ENCODE results near the gene TMEM217. TPM values are rescaled to one million over a fixed set of nuclear protein-coding genes. Genes with fewer than 3 reads are reported as not detected.

TMEM217 gene
- polyA plus RNA-seq, 1 of the 3 experiments (the other 2 are of a cell fraction), result 1.5 TPM

DNA sequence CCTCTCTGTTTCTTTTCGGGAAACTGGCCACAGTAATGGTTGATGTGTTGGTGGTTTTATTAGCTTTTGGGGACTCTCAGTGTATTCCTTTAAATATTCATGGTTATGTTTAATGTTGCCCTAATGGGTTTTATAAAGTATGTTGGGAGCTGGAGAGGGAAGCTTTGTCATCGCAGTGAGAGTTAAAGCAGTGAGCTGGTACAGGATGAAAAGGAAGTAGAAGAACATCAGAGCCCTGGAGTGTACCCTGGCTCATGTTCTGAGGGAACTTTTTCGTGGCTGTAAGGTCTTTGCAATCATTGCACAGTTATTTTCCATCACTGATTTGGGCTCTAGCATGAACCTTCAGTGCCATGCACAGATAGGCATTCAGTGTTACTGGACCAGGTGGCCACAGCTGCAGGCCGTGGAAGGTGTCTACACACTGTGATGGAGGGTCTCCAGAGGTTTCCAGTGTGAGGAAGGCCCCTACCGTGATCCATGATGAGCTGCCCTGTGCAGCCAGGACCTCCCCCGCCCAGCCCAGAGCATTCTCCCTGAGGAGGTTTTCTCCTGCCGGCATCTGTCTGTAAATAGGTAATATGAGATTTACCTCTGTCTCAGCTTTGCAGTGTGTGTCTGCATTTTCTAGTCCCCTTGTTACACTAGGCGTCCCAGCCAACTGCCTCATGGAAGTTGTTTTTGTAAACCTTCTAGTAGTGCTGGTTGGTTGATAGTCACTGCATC, 22.4 kb upstream of the TMEM217 start (continued):
- TF ChIP-seq, protein P1, sequence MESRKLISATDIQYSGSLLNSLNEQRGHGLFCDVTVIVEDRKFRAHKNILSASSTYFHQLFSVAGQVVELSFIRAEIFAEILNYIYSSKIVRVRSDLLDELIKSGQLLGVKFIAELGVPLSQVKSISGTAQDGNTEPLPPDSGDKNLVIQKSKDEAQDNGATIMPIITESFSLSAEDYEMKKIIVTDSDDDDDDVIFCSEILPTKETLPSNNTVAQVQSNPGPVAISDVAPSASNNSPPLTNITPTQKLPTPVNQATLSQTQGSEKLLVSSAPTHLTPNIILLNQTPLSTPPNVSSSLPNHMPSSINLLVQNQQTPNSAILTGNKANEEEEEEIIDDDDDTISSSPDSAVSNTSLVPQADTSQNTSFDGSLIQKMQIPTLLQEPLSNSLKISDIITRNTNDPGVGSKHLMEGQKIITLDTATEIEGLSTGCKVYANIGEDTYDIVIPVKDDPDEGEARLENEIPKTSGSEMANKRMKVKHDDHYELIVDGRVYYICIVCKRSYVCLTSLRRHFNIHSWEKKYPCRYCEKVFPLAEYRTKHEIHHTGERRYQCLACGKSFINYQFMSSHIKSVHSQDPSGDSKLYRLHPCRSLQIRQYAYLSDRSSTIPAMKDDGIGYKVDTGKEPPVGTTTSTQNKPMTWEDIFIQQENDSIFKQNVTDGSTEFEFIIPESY (IDR thresholded peaks at IDR 0.05; ENCODE audit: borderline replicate concordance, low read depth), result no peak
- TF ChIP-seq, protein P2, sequence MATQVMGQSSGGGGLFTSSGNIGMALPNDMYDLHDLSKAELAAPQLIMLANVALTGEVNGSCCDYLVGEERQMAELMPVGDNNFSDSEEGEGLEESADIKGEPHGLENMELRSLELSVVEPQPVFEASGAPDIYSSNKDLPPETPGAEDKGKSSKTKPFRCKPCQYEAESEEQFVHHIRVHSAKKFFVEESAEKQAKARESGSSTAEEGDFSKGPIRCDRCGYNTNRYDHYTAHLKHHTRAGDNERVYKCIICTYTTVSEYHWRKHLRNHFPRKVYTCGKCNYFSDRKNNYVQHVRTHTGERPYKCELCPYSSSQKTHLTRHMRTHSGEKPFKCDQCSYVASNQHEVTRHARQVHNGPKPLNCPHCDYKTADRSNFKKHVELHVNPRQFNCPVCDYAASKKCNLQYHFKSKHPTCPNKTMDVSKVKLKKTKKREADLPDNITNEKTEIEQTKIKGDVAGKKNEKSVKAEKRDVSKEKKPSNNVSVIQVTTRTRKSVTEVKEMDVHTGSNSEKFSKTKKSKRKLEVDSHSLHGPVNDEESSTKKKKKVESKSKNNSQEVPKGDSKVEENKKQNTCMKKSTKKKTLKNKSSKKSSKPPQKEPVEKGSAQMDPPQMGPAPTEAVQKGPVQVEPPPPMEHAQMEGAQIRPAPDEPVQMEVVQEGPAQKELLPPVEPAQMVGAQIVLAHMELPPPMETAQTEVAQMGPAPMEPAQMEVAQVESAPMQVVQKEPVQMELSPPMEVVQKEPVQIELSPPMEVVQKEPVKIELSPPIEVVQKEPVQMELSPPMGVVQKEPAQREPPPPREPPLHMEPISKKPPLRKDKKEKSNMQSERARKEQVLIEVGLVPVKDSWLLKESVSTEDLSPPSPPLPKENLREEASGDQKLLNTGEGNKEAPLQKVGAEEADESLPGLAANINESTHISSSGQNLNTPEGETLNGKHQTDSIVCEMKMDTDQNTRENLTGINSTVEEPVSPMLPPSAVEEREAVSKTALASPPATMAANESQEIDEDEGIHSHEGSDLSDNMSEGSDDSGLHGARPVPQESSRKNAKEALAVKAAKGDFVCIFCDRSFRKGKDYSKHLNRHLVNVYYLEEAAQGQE (IDR thresholded peaks at IDR 0.05; ENCODE audit: low read depth, low read length), result no peak
- TF ChIP-seq POLR2AphosphoS5 (IDR thresholded peaks at IDR 0.05; ENCODE audit: low read depth, low read length) (no peak), MXI1 (IDR thresholded peaks at IDR 0.05; ENCODE audit: low read depth, low read length) (no peak)

DNA sequence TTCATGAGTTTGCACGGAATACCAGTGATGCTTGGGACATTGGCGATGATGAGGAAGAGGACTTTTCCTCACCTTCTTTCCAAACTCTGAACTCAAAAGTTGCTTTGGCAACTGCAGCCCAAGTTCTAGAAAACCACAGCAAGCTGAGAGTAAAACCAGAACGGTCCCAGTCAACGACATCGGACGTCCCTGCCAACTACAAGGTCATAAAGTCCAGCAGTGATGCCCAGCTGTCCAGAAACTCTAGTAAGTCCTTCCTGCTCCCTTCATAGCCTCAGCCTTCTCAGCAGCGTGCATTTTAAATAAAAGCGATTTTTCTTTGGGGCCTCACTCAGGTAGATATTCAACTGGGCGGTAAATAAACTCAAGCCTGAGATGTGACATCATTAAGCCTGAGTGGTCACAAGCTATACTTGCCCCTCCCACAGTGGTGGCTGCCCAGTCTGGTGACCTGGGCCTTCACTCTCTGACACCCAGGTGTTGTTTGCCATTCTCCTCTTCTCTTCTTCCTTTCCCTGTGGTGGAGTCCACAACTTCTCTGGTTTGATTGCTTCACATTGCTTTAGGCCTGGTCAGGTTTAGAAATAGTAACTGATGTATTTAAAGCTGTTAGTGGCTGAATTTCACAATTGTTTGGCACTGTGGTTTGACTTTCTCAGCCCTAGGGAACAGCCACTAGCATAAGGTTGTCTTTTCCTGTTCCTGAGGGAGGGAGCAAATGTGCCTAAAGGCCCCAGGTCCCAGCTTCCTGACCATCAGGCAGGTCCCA, 21.6 kb upstream of the TMEM217 start:
- no peak overlapping the region for H2AFZ ChIP-seq (ENCODE audit: low read depth)
- no peak for TF ChIP-seq FOXJ3 (CRISPR knock-in tag; IDR thresholded peaks at IDR 0.05)
- TF ChIP-seq FOXM1 (IDR thresholded peaks at IDR 0.05; ENCODE audit: low read depth), result no peak
- TF ChIP-seq RCOR1 (IDR thresholded peaks at IDR 0.05; ENCODE audit: low read length), result no peak
- no peak for TF ChIP-seq NRF1 (IDR thresholded peaks at IDR 0.05; ENCODE audit: low read depth, low read length)
- no peak for TF ChIP-seq EZH2phosphoT487 (IDR thresholded peaks at IDR 0.05; ENCODE audit: borderline replicate concordance, low read depth)
- TF ChIP-seq MEF2A (IDR thresholded peaks at IDR 0.05; ENCODE audit: borderline replicate concordance, low read depth), result no peak
- TF ChIP-seq NFIC (IDR thresholded peaks at IDR 0.05; ENCODE audit: borderline replicate concordance), result no peak
- TF ChIP-seq, protein P3, sequence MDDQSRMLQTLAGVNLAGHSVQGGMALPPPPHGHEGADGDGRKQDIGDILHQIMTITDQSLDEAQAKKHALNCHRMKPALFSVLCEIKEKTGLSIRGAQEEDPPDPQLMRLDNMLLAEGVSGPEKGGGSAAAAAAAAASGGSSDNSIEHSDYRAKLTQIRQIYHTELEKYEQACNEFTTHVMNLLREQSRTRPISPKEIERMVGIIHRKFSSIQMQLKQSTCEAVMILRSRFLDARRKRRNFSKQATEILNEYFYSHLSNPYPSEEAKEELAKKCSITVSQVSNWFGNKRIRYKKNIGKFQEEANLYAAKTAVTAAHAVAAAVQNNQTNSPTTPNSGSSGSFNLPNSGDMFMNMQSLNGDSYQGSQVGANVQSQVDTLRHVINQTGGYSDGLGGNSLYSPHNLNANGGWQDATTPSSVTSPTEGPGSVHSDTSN (IDR thresholded peaks at IDR 0.05), result no peak
- TF ChIP-seq, protein P1 (IDR thresholded peaks at IDR 0.05; ENCODE audit: borderline replicate concordance, low read depth), result no peak
- TF ChIP-seq TCF12 (IDR thresholded peaks at IDR 0.05), result no peak
- no peak for TF ChIP-seq GATA2 (CRISPR knock-in tag; IDR thresholded peaks at IDR 0.05)
- no peak for TF ChIP-seq YY1 (IDR thresholded peaks at IDR 0.05; ENCODE audit: low read depth)
- TF ChIP-seq, protein P4, sequence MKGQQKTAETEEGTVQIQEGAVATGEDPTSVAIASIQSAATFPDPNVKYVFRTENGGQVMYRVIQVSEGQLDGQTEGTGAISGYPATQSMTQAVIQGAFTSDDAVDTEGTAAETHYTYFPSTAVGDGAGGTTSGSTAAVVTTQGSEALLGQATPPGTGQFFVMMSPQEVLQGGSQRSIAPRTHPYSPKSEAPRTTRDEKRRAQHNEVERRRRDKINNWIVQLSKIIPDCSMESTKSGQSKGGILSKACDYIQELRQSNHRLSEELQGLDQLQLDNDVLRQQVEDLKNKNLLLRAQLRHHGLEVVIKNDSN (IDR thresholded peaks at IDR 0.05; ENCODE audit: borderline replicate concordance, low read depth), result no peak
- H4K20me1 ChIP-seq (ENCODE audit: insufficient read depth), result no peaks in the 10 kb centered on the region
- ChIA-PET POLR2A (no interaction called here), CTCF (interaction anchor here (0.9 kb wide), 1 partner anchor 513 kb away, joined by 3 read pairs; no protein-coding TSS in a partner anchor)
- no peak overlapping the region for H3K9ac ChIP-seq
- H3K36me3 ChIP-seq (replicated peaks in 1 of 2; ENCODE audit: control insufficient read depth in 1 of 2, insufficient read depth in 2 of 2, low read length in 1 of 2), result peaks cover 5 to 37% of the 10 kb centered on the region in 2 experiments
- no peaks in the 10 kb centered on the region for H3F3A ChIP-seq (replicated peaks; ENCODE audit: insufficient read depth)
- over 99% methylated on average over 9 of the region's 9 CpGs for WGBS (ENCODE audit: low lambda C conversion rate)
- H3K9me2 ChIP-seq, result no peaks in the 10 kb centered on the region
- H3K4me1 ChIP-seq (ENCODE audit: control insufficient read depth in 1 of 2, insufficient read depth in 2 of 2, low read depth in 1 of 2, low read length in 1 of 2), result no peaks in the 10 kb centered on the region; a peak in 1 of 4 replicates
- no peak for DNase-seq
- H3K27me3 ChIP-seq (ENCODE audit: insufficient read depth), result no peaks in the 10 kb centered on the region
- no peak overlapping the region for H3K4me2 ChIP-seq
- no peak overlapping the region for H3K27ac ChIP-seq (ENCODE audit: low read depth in 2 of 2, low read length in 1 of 2)
- peaks cover 20% of the 10 kb centered on the region; the same call in 1 of the 2 replicates for H3K79me2 ChIP-seq (ENCODE audit: insufficient read depth)
- no peaks in the 10 kb centered on the region for H3K9me3 ChIP-seq
- no peak overlapping the region for H3K4me3 ChIP-seq (ENCODE audit: low read depth in 2 of 2, low read length in 1 of 2)

Measured in SK-N-SH (cell line).